GM12892 (cell line): Measurements from ENCODE around the gene CXCL5.

Source experiments
- DNase-seq: peaks from one replicate; pipeline ENCODE4 v3.0.0; 2011; ENCODE audit not compliant: insufficient read length
- FAIRE-seq: peaks from 2 replicates; lab custom pipeline; 2011; peaks lifted over from hg19 to GRCh38; lab: Jason Lieb, UNC
- POLR2A ChIP-seq: IDR thresholded peaks from 2 replicates; pipeline ENCODE4 v1.6.1; 2011; ENCODE audit warnings: low read depth, low read length, control low read depth
- POLR2AphosphoS5 ChIP-seq: IDR thresholded peaks from 2 replicates; pipeline ENCODE4 v1.6.1; 2011; ENCODE audit warnings: low read depth, low read length, control low read depth
- TAF1 ChIP-seq: IDR thresholded peaks from 2 replicates; pipeline ENCODE4 v1.6.1; 2011; ENCODE audit warnings: low read depth, mild to moderate bottlenecking, control low read depth, low read length, borderline replicate concordance

Gene CXCL5

DNA sequence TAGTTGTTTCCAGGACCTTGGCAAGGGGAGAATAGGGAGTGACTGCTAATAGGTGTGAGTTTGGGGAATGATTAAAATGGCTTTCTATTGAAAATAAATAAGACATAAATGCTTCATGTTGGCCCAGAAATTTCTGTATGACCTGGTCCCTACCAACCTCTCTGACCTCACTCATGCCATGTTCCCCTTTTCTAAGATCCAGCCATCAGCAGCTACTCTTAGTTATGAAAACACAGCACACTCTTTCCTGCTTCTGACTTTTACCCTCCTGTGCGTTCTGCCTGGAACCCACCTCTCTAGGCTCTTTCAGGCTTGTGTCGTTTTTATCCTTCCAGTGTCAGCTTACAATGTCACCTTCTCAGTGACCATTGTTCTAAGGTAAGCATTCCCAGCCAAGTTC is 14.8 kb upstream of the CXCL5 start:
- no peak for DNase-seq
- no peak for TF ChIP-seq TAF1
- no peak for TF ChIP-seq POLR2A
- TF ChIP-seq POLR2AphosphoS5 = no peak
- FAIRE-seq = no peak

DNA sequence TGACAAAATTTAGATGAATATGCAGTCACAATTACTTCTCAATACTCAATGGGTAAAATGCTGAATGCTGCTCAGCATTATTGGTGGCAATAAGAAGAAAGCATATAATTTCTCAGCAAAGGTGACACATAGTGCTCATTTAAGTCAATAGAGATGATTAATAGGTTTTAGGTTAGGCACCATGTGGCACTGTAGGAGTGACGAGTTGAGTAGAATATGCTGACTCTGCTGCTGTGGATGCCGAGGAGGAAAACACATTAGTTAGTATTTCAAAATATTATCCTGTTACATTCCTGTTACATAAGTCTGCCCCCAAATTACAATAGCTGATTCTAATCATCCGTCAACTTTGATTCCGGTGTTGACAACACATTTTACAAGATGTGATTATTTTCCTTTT is 13.7 kb upstream of the CXCL5 start:
- no peak for FAIRE-seq
- TF ChIP-seq POLR2AphosphoS5 (no peak), TAF1 (no peak), POLR2A (no peak)
- no peak for DNase-seq

DNA sequence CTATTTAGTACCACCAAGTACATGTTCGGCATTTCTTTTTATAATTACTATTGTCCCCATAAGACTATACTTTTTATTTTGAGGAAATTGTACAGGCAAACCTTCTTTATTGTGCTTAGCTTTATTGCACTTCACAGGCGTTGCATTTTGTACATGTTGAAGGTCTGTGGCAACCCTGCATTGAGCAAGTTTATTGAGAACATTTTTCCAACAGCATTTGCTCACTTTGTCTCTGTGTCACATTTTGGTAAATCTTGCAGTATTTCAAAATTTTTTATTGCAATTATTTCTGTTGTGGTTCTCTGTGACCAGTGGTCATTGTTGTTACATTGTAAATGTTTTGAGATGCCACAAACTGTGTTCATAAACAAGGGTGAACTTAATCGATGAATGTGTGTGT is 10.8 kb upstream of the CXCL5 start:
- DNase-seq (no peak), FAIRE-seq (no peak)
- TF ChIP-seq TAF1 = no peak
- no peak for TF ChIP-seq POLR2AphosphoS5
- TF ChIP-seq POLR2A = no peak

DNA sequence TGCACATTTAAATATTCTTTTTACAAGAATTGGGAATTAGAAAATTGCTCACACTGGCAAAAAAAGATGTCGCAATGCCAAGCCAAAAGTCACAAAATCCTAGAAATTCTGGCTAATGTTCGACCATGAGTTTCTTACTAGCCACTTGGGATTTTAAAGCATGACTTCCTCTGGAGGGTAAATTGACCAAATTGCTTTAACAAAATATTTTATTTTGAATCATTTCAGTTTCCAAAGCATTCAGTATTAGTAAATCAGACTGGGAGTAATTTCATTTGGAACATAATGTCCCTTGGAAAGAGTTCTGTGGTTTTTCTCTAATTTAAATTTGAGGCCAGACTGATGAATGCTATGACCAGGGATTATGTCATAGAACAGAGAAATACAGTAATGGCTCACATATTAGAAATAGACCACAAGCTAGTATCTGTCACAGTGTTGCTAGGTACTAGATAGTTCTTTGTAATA is 7.6 kb upstream of the CXCL5 start:
- FAIRE-seq = no peak
- TF ChIP-seq POLR2A (no peak), POLR2AphosphoS5 (no peak), TAF1 (no peak)
- no peak for DNase-seq

DNA sequence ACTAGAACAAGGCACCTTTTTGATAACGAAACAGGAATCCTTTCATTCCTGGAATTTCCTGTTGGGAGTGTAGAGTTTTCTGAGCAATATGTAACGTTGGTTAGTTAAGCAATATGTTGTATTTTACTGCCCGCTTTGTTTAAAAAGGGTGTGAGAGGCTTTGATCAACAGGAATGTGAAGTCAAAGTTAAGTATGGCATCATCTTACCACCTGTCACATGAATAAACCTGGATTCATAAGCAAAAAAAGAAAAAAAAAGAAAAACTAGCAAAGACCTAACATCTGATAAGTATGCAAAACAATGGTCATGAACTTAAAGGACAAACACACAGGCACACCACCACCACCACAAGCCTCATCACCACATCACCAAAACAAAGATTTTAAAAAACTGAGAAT is 7.1 kb upstream of the CXCL5 start:
- TF ChIP-seq TAF1 (no peak), POLR2A (no peak), POLR2AphosphoS5 (no peak)
- DNase-seq (no peak), FAIRE-seq (no peak)

DNA sequence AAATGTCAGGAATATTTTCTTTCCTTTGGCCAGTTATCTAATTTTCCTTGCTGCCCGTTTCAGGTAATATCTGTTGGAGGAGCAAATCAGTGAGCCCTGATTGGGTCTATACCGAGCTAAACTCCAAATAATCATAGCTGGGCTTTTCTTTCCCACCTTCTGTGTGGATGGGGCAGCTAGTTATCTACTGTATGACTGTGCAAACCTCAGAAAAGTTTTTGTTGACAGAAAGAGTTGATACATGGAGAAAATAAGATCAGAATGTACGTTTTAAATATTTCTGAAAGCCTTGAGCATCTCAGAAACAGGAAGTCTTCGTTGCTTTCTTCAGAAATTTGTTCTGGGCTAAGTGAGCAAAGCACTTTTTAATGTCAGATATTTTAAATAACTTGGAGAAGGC is 6.2 kb upstream of the CXCL5 start:
- TF ChIP-seq POLR2A = no peak
- no peak for TF ChIP-seq TAF1
- TF ChIP-seq POLR2AphosphoS5 = no peak
- no peak for DNase-seq
- no peak for FAIRE-seq

DNA sequence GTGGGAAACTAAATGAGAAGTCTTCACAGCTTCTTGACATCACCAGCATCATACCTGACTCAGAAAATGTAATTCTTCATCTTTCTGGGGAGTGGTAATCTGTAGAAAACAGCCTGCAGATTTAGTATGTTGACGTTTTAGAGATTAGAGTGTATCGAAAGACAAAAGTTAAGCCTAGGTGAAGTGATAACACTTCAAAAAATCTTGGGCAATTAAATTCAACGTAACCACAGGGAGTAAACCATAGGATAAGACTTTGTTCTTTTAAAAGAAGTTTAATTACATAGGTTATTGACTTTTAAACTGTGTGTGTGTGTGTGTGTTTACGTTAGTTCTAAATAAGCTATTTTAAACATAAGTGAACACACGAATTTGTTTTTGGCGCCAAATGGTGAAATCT is 1.8 kb upstream of the CXCL5 start:
- DNase-seq (no peak), FAIRE-seq (no peak)
- TF ChIP-seq POLR2A = no peak
- TF ChIP-seq TAF1 = no peak
- no peak for TF ChIP-seq POLR2AphosphoS5

DNA sequence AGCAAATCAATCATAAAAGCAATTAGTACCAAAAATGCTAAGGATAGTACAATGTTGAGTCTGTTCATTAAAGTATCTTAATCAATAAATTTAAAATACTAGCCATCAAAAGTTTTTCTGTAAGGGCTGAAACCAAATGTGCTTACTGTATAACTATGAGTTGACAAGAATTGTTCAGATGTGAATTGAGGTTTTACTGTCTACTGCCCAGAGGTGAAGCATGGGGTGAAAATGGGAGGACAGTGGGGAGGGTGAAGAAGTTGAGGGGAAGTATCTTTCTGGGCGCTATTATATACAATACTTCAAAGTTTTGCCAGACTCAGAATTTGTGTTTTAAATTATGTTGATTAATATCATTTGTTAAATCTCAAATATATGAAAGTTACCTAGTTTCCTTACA is 6.4 kb downstream of the CXCL5 start:
- no peak for DNase-seq
- FAIRE-seq = no peak
- TF ChIP-seq POLR2AphosphoS5 = no peak
- no peak for TF ChIP-seq TAF1
- no peak for TF ChIP-seq POLR2A

DNA sequence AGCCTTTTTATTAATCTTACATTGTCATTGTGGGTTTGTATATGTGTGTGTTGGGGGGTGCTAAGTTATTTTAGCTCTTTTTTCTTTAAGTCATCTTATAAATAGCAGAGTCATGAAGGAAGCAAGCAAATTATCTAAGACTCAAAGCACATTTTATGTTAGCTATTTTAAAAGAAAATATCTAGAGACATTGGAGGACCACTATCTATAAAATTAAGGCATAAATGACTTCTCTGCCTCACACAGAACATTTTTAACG is 6.8 kb downstream of the CXCL5 start:
- no peak for FAIRE-seq
- TF ChIP-seq POLR2AphosphoS5 = no peak
- TF ChIP-seq TAF1 = no peak
- TF ChIP-seq POLR2A = no peak
- DNase-seq = no peak

DNA sequence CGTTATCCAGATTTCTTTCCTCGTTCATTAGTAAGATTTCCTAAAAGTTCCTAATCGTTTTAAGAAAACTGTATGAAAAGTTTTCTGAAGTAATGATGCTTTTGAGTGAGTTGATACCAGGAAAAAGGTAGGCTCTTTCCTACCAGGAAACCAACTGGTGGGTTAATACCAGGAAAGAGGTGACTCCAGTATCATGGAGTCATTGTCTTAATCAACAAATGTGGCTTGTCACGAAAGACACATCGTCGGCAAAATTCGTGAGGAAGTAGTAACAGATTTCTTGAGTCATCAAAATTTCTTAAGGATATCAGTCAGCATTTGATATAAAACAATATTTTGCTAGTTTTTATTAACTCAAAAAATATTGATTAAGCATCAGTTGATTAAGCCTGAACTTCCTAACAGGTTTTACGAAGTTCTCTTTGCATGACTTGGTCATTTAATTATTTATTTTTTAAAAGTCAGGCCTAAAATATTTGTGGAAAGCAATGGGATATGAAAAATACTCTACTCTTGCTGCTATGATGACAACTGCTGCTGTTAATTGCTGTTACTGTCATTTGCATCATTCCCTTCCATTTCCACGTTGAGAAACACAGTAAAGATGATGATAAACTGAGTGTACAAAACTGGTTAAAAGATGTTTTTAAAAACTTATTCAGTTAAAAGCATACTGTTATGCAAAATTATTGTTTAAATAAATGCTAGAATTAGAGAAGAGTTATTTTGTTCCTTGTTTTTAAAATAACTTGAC is 7.3 kb downstream of the CXCL5 start:
- DNase-seq = no peak
- TF ChIP-seq POLR2AphosphoS5 = no peak
- no peak for TF ChIP-seq TAF1
- TF ChIP-seq POLR2A = no peak
- FAIRE-seq = no peak

DNA sequence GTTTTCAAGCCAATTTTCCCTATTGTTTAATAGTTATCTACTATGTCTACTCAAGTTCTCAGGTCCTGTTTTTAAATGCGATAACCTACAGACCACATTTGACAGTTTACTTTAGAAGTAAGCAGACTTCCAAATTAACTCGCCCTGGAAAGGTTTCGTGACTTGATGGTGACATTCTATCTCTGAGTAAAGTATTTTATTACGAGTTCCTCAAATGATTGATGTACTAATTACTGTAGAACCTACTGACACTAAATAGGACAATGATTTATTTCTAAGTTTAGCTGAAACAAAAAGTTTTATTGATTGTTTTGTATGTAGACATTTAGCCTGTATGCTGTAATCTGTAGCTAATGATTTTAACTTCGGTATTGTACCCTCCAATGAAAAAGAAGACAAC is 8.5 kb downstream of the CXCL5 start:
- FAIRE-seq (no peak), DNase-seq (no peak)
- TF ChIP-seq POLR2AphosphoS5 (no peak), TAF1 (no peak)

DNA sequence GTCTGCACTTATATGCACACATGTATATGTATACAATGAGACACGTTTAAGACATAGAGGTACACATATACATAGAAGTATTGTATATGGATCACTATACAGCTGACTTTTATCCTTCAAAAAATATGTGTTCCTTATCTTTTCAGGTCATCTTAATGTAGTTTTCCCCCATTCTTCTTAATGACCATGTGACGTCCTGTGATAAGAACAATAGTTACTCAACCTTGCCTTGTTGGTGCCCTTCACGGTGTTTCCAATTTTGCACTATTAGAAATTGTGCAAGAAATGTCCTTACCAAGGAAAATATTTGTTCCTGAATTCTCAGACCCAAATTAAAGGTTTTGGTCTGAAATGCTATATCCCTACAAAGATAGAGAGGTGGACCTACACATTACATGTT is 9.4 kb downstream of the CXCL5 start:
- no peak for DNase-seq
- FAIRE-seq = no peak
- TF ChIP-seq TAF1 (no peak), POLR2AphosphoS5 (no peak), POLR2A (no peak)

DNA sequence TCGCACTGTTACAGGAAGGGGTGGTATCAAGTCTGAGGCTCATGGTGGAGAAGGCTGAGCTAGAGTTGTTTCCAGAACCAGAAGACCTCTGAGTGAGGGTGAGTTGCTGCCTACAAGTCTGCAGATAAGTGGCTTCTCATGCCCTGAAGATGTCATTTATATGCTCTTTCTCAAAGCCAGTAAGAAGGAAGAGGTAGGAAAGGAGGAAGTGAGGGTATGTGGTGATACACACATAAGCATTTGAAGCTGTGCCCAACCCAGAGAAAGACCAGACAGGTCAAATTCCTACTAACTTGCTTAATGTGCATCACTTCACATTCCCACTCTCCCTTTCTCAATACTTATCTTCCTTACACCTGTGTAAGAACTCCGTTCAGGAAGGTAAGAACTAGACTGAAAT is 10.4 kb downstream of the CXCL5 start, which contains the start of gene PPBP:
Gene PPBP (minus strand): TSS at position 130 of the 400 bp plus-strand sequence. CDS start 87 bp downstream, at position 43.
- DNase-seq = no peak
- FAIRE-seq = no peak
- TF ChIP-seq POLR2A = no peak
- TF ChIP-seq POLR2AphosphoS5 = no peak
- no peak for TF ChIP-seq TAF1
